Measurements from ENCODE around the gene SNRPD3.
"Not testable (repeated sequence)": the region's sequence is repeated elsewhere in the genome, so short reads cannot be mapped to it uniquely, and the experiment has no call there.

Gene SNRPD3

GRCh38 chr22:24550028-24550901, 5.5 kb upstream of the SNRPD3 start:
- ChIA-PET POLR2A (no interaction called here), CTCF (no interaction called here)
- H3K4me3 ChIP-seq (ENCODE audit: low read depth, low read length) = no peak overlapping the region
- DNase-seq (ENCODE audit: low read depth, low spot score) = no peak
- TF ChIP-seq, protein P1, sequence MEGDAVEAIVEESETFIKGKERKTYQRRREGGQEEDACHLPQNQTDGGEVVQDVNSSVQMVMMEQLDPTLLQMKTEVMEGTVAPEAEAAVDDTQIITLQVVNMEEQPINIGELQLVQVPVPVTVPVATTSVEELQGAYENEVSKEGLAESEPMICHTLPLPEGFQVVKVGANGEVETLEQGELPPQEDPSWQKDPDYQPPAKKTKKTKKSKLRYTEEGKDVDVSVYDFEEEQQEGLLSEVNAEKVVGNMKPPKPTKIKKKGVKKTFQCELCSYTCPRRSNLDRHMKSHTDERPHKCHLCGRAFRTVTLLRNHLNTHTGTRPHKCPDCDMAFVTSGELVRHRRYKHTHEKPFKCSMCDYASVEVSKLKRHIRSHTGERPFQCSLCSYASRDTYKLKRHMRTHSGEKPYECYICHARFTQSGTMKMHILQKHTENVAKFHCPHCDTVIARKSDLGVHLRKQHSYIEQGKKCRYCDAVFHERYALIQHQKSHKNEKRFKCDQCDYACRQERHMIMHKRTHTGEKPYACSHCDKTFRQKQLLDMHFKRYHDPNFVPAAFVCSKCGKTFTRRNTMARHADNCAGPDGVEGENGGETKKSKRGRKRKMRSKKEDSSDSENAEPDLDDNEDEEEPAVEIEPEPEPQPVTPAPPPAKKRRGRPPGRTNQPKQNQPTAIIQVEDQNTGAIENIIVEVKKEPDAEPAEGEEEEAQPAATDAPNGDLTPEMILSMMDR (IDR thresholded peaks at IDR 0.05; ENCODE audit: insufficient read depth, low read length, missing control alignments) = no peak

DNA sequence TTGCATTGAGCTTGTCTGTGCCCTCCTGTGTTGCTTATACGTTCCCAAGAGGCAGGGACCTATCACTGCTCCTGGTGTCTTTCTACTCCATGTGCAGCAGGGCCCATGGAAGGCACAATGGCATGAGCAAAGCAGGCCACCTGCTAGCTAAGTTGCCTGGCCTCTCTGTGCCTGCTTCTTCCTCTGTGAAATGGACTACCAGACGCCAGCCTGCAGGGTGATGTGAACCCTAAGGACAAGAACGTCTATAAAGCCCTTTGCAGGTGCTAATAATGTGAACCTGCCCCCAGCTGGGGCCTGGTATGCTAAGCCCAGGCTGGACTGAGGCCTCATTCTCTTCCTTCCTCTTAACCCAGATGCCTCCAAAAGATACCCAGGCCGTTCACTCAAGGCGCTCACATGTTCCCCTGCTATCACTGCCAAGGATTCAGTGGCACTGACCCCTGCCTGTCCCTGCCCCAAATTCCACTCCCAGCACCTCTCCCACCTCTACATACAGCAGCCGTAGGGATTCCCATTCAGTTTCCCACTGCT, 4.8 kb upstream of the SNRPD3 start:
- CTCF ChIA-PET = no interaction called here
- TF ChIP-seq, protein P1 (IDR thresholded peaks at IDR 0.05; ENCODE audit: insufficient read depth, low read length, missing control alignments) = no peak
- DNase-seq (ENCODE audit: low read depth, low spot score) = no peak
- H3K4me3 ChIP-seq (ENCODE audit: low read depth, low read length) = no peak overlapping the region
- POLR2A ChIA-PET = no interaction called here

DNA sequence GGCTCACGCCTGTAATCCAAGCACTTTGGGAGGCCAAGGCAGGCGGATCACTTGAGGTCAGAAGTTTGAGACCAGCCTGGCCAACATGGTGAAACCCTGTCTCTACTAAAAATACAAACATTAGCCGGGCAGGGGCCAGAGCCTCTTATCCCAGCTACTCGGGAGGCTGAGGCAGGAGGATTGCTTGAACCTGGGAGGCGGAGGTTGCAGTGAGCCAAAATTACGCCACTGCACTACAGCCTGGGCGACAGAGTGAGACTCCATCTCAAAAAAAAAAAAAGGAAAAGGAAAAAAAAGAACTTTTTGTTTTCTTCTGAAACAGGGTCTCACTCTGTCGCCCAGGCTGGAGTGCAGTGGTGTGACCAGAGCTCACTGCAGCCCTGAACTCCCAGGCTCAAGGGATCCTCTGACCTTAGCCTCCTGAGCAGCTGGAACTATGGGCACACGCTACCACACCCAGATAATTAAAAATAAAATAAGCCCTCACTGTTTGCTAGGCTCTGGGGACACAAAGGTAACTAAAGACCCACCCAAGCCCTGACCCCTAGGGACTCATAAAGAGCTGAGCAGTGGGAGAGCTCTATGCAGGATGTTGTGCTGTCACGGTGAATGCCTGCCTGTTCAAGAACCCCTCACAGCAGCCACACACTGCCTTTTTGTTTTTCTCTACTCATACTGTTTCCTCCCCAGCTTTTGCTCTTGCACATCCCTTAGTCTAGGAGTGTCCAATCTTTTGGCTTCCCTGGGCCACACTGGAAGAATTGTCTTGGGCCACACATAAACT, 3.1 kb upstream of the SNRPD3 start:
- CTCF ChIA-PET = interaction anchor here (0.5 to 1.1 kb wide), 5 partner anchors 8 to 36 kb away, joined by 3 to 5 read pairs (median 3); no protein-coding TSS in a partner anchor
- POLR2A ChIA-PET = interaction anchor here (0.7 to 0.9 kb wide), 2 partner anchors 9 to 170 kb away, joined by 3 to 4 read pairs; no protein-coding TSS in a partner anchor
- H3K4me3 ChIP-seq (ENCODE audit: low read depth, low read length) = not testable (repeated sequence)

DNA sequence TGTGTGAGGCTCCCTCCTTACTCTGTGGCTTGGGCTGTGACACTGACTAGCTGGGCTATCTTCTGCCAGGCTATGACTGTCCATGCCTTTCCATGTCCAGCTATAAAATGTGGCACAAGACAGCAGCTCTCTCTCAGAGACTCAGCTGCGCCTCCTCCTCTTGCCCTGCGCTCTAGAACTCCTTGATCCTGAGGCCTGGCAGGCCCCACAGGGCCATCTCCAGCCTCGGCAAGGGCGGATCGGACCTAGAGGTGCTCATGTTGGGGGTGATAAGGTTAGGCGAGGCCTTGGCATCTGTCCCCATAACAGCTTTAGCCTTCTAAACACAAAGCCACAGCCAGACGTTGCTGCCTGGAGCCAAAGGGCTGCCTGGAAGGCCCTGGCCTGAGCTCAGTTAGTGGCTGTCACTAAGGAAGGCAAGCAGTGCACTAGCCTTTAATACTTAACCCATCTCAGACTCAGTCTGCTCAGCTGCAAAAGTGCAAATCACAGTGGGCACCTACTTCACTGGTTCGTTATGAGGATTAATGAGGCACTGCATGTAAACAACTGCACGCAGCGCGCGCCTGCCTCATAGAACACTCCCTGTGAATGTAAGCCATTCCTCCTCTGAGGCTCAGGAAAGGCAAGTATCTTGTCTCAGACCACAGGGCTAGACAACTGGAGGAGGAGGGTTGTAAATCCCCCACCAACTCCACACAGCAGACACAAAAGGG, 2.0 kb upstream of the SNRPD3 start:
- DNase-seq (ENCODE audit: low read depth, low spot score) = no peak
- TF ChIP-seq, protein P1 (IDR thresholded peaks at IDR 0.05; ENCODE audit: insufficient read depth, low read length, missing control alignments) = no peak
- POLR2A ChIA-PET = interaction anchor here (0.7 kb wide), 1 partner anchor 171 kb away, joined by 4 read pairs; no protein-coding TSS in a partner anchor
- CTCF ChIA-PET = interaction anchor here (0.6 to 1.1 kb wide), 5 partner anchors 9 to 396 kb away, joined by 3 to 5 read pairs (median 3); no protein-coding TSS in a partner anchor
- H3K4me3 ChIP-seq (ENCODE audit: low read depth, low read length) = peak overlapping the region; percentile 93

More for the DNA sequence above, 3.1 kb upstream of the SNRPD3 start:
- DNase-seq (ENCODE audit: low read depth, low spot score) = not testable (repeated sequence)

DNA sequence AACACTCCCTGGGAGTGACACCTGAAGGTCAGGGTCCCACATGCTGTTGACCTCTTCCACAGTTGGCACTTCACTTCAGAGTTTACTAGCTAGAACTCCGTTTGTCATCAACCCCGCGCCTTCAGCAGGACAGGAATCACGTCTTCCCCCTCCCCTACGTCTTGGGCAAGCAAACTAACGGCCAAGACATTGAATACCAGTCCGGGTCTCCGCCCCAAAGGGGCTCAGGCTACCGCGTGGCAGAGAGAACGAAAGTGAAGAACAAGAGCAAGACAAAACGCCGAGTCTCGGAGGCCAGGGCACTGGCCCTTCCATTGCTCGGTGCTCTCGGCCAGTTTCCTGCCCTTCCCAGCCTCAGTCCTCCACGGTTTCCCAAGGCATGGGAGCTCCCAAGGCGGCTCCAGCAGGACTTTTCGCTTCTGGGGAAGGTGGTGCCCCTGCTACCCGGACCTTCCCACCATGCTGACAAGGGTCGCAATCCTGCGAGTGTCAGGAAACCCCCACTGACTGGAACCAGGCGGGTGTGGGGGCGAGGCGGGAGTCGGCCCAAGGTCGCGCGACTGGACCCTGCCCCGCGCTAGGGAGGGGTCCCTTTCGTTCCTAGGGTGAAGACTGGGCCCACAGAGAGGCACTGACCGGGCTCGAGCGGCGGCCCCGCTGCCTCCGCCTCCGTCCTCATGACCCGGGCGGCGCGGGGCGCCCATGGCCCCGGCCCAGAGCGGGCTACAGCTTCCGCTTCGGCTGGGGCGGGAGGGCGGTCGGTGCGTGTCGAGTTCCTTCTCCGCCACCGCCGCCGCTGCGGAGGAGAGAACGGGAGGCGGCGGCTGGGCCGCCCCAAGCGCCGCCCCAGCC, 1.3 kb upstream of the SNRPD3 start, which contains the start of gene GUCD1:
TSS of gene GUCD1 (minus strand) at position 826 of the 852 bp plus-strand sequence. CDS start at position 679, 147 bp downstream.
- ChIA-PET CTCF (interaction anchor here (0.6 to 1.0 kb wide), 3 partner anchors 10 to 397 kb away, joined by 3 read pairs; no protein-coding TSS in a partner anchor), POLR2A (interaction anchor here (0.6 to 1.3 kb wide), 3 partner anchors 10 to 146 kb away, joined by 3 to 8 read pairs (median 3); no protein-coding TSS in a partner anchor)
- DNase-seq (ENCODE audit: low read depth, low spot score) = no peak
- peak within 1 kb of the TSS; percentile 98 for H3K4me3 ChIP-seq (ENCODE audit: low read depth, low read length)
- TF ChIP-seq, protein P1 (IDR thresholded peaks at IDR 0.05; ENCODE audit: insufficient read depth, low read length, missing control alignments) = no peak
